ENCODE data around the gene USP10.

The USP10 gene

GRCh38 chr16:84753412-84754326 lies 53.9 kb downstream of the USP10 start:
- no peak for DNase-seq

- peak; percentile 91 for DNase-seq
Measured at GRCh38 chr16:84754353-84754856, 54.6 kb downstream of the USP10 start.

GRCh38 chr16:84754956-84755672 lies 55.3 kb downstream of the USP10 start:
- no peak for DNase-seq

- no peak for DNase-seq
Measured at GRCh38 chr16:84756830-84757229, 57.0 kb downstream of the USP10 start.

- DNase-seq: no peak
Measured at GRCh38 chr16:84758627-84759026, 58.8 kb downstream of the USP10 start.

GRCh38 chr16:84759061-84759460 lies 59.3 kb downstream of the USP10 start:
- DNase-seq: peak; percentile 81

- no peak for DNase-seq
Measured at GRCh38 chr16:84759906-84760305, 60.1 kb downstream of the USP10 start.

GRCh38 chr16:84761448-84762368 lies 61.9 kb downstream of the USP10 start:
- DNase-seq: no peak

GRCh38 chr16:84763164-84763563 lies 63.4 kb downstream of the USP10 start:
- DNase-seq: no peak

GRCh38 chr16:84763629-84764028 lies 63.8 kb downstream of the USP10 start:
- DNase-seq: no peak

- no peak for DNase-seq
Measured at GRCh38 chr16:84764970-84765369, 65.2 kb downstream of the USP10 start.

GRCh38 chr16:84765616-84766580 lies 66.1 kb downstream of the USP10 start:
- DNase-seq: peak; percentile 19

- DNase-seq: peak; percentile 24
Measured at GRCh38 chr16:84766978-84767773, 67.4 kb downstream of the USP10 start.

- peak; percentile 36 for DNase-seq
Measured at GRCh38 chr16:84768061-84768807, 68.4 kb downstream of the USP10 start.

GRCh38 chr16:84768808-84769197 lies 69.0 kb downstream of the USP10 start:
- DNase-seq: no peak

GRCh38 chr16:84769416-84769815 lies 69.6 kb downstream of the USP10 start:
- no peak for DNase-seq

- no peak for DNase-seq
Measured at GRCh38 chr16:84773312-84773711, 73.5 kb downstream of the USP10 start.

- DNase-seq: no peak
Measured at GRCh38 chr16:84774810-84775209, 75.0 kb downstream of the USP10 start.

GRCh38 chr16:84775262-84775810 lies 75.5 kb downstream of the USP10 start:
- no peak for DNase-seq

- DNase-seq: no peak
Measured at GRCh38 chr16:84777435-84777834, 77.6 kb downstream of the USP10 start.
